ENCODE measurements around the gene PNPO. TPM values are rescaled to one million over a fixed set of nuclear protein-coding genes. Genes with fewer than 3 reads are reported as not detected.

The PNPO gene
- total RNA-seq, 4 donors from 2014 or later = 47.3 to 103 (median 78.9) TPM

GRCh38 chr17:47935961-47936360, 5.4 kb upstream of the PNPO start:
- no peaks in the 10 kb centered on the region for H3K9me3 ChIP-seq
- intact Hi-C loops (cut with DNase I) = no loop called here
- no peak for DNase-seq
- H3K27me3 ChIP-seq = no peaks in the 10 kb centered on the region
- H3K36me3 ChIP-seq = no peaks in the 10 kb centered on the region
- no peak overlapping the region for H3K4me3 ChIP-seq (replicated peaks in 1 of 3)
- peaks cover 3 to 15% of the 10 kb centered on the region in 2 donors for H3K4me1 ChIP-seq
- 76 to 82% methylated on average over 5 of the region's 5 CpGs for WGBS, 2 donors
- TF ChIP-seq POLR2A (IDR thresholded peaks at IDR 0.05) = no peak
- TF ChIP-seq CTCF (IDR thresholded peaks at IDR 0.05) = no peak
- H3K27ac ChIP-seq = no peak overlapping the region

DNA sequence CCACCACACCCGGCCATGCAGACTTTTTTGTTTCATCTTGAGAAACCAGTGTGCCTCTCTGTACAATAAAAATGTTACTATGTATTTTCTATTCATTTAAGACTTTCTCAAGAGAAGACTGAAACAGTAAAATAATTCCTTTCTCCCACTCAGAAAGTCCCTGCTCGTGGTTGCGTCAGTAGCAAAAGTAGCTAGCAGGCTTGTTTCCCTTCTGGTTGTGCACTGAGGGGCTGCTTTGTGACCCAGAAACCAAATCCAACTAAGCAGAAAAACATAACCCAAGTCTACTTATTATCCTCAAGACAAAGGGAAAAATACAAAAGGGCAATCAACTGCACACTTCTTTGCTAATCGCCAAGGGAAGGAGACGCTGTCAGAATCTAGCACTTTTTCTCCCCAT, 3.4 kb upstream of the PNPO start:
- peaks cover 11 to 23% of the 10 kb centered on the region in 2 donors for H3K4me1 ChIP-seq
- no peaks in the 10 kb centered on the region for H3K9me3 ChIP-seq
- no peak overlapping the region for H3K27ac ChIP-seq
- WGBS, 2 donors = 85 to 88% methylated on average over 5 of the region's 5 CpGs
- intact Hi-C loops (cut with DNase I) = no loop called here
- no peaks in the 10 kb centered on the region for H3K27me3 ChIP-seq
- DNase-seq = no peak
- TF ChIP-seq POLR2A (IDR thresholded peaks at IDR 0.05) (no peak), CTCF (IDR thresholded peaks at IDR 0.05) (no peak)
- no peaks in the 10 kb centered on the region for H3K36me3 ChIP-seq
- H3K4me3 ChIP-seq (replicated peaks in 1 of 3) = no peak overlapping the region

DNA sequence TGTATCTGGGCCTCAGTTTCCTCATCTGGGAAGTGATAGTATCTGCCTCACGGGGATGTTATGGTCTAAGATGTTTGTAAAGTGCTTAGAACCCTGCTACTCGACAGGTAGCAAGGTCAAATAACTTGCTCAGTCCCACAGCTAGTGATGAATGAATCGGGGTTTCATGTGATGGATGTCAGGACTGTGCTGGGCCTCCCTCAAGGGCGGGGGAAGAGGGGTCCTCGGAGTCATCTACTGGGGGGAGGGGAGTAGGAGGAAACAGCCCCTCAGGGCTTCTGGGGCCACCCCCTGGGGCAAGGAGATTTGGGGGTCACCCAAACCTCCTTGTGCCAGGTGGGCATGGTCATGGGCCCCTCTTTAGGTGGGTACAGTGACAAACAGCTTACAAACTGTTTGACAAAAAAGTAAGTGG, 732 bp downstream of the PNPO start:
- WGBS, 2 donors = 15 to 31% methylated on average over 5 of the region's 5 CpGs
- Histone ChIP-seq H3K36me3 (no peaks in the 10 kb centered on the region), H3K27ac (peak overlapping the region; percentile 49 to 89 (median 77)), H3K4me1 (peaks cover 26 to 39% of the 10 kb centered on the region in 2 donors), H3K9me3 (no peaks in the 10 kb centered on the region), H3K27me3 (no peaks in the 10 kb centered on the region), H3K4me3 (replicated peaks in 1 of 3) (peak overlapping the region in 2 of 3 donors; percentile 64 to 67)
- intact Hi-C loops (cut with DNase I) = loop anchor here (5.0 kb wide), 1 partner anchor 45 kb away; the partner anchor contains the start of gene SP2
- no peak for DNase-seq
- TF ChIP-seq POLR2A (IDR thresholded peaks at IDR 0.05) (no peak), CTCF (IDR thresholded peaks at IDR 0.05) (no peak)

- Histone ChIP-seq H3K4me3 (replicated peaks in 1 of 3) (no peak overlapping the region), H3K9me3 (no peaks in the 10 kb centered on the region), H3K36me3 (no peaks in the 10 kb centered on the region), H3K4me1 (peaks cover 26 to 39% of the 10 kb centered on the region in 2 donors), H3K27ac (peak overlapping the region; percentile 18 to 89 (median 77)), H3K27me3 (no peaks in the 10 kb centered on the region)
- intact Hi-C loops (cut with DNase I) = loop anchor here (5.0 kb wide), 1 partner anchor 45 kb away; the partner anchor contains the start of gene SP2
- no peak for TF ChIP-seq CTCF (IDR thresholded peaks at IDR 0.05)
- TF ChIP-seq POLR2A (IDR thresholded peaks at IDR 0.05) = no peak
- no peak for DNase-seq
- WGBS, 2 donors = 75 to 78% methylated on average over 6 of the region's 6 CpGs
These were observed 1.2 kb downstream of the PNPO start for GRCh38 chr17:47942568-47942967.

DNA sequence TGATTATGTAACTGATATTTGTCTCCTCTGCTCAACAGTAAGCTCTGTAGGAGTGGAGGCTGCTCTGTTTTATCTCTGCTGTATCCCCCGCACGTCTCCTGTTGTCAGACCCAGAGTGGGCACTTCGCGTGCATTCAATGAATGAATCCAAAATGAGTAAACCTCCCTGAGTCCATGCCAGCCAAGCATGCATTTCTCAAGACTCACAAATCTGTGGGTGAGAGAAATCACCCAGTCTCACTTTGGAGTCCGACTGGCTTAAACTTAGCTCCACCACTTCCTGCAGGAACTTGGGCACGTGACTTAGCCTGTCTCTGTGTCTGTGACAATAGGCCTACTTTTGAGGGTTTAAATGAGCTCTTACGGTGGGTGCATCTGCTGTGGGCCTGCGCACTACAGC, 3.7 kb downstream of the PNPO start:
- WGBS, 2 donors = 73 to 77% methylated on average over 8 of the region's 8 CpGs
- no peaks in the 10 kb centered on the region for H3K27me3 ChIP-seq
- no peak overlapping the region for H3K4me3 ChIP-seq (replicated peaks in 1 of 3)
- DNase-seq = no peak
- TF ChIP-seq CTCF (IDR thresholded peaks at IDR 0.05) = no peak
- no peak for TF ChIP-seq POLR2A (IDR thresholded peaks at IDR 0.05)
- intact Hi-C loops (cut with DNase I) = no loop called here
- peak overlapping the region; percentile 51 to 92 (median 65) for H3K27ac ChIP-seq
- H3K9me3 ChIP-seq = no peaks in the 10 kb centered on the region
- H3K36me3 ChIP-seq = no peaks in the 10 kb centered on the region
- peaks cover 41 to 57% of the 10 kb centered on the region in 2 donors for H3K4me1 ChIP-seq

All from thyroid gland (tissue), 4 donors.